GM23338 (cell line): ENCODE data around the gene CELSR1. TPM values are rescaled to one million over a fixed set of nuclear protein-coding genes. Genes with fewer than 3 reads are reported as not detected.

Experiments used
- ATAC-seq: fragments of 200-7000 bp; cut with Tn5 transposase; 3 replicates; pipeline ENCODE4 v1.9.1; 2020
- DNase-seq: peaks from one replicate; pipeline ENCODE4 v3.0.0-alpha.2; 2015; ENCODE audit warnings: low spot score
- H2AFZ ChIP-seq: fragments of 200-600 bp; sonication (generic); 2 replicates; pipeline ENCODE4 v1.8.0; 2016; ENCODE audit warnings: antibody characterized with exemption, mild to moderate bottlenecking, moderate library complexity
- H3F3A ChIP-seq: fragments of 200-600 bp; sonication (generic); replicated peaks from 2 replicates; pipeline ENCODE4 v1.8.0; 2017; ENCODE audit warnings: antibody characterized with exemption, mixed run types, low read depth
- H3K27ac ChIP-seq: fragments of 200-600 bp; sonication (generic); 2 replicates; pipeline ENCODE4 v1.6.1; 2016; ENCODE audit warnings: low read depth
- H3K27me3 ChIP-seq: fragments of 200-600 bp; sonication (generic); 2 replicates; pipeline ENCODE4 v1.8.0; 2016; ENCODE audit warnings: mild to moderate bottlenecking, mixed run types, moderate library complexity; ENCODE audit not compliant: insufficient read depth
- H3K36me3 ChIP-seq: fragments of 200-600 bp; sonication (generic); 2 replicates; pipeline ENCODE4 v1.8.0; 2016; ENCODE audit warnings: mild to moderate bottlenecking; ENCODE audit not compliant: insufficient read depth
- H3K4me1 ChIP-seq: fragments of 200-600 bp; sonication (generic); 2 replicates; pipeline ENCODE4 v1.8.0; 2016; ENCODE audit warnings: mild to moderate bottlenecking, moderate library complexity; ENCODE audit not compliant: insufficient read depth
- H3K4me2 ChIP-seq: fragments of 200-600 bp; sonication (generic); 2 replicates; pipeline ENCODE4 v1.7.1; 2017; ENCODE audit warnings: mixed run types
- H3K4me3 ChIP-seq: fragments of 200-600 bp; sonication (generic); 2 replicates; pipeline ENCODE4 v1.6.1; 2016; ENCODE audit warnings: mixed run types
- H3K79me2 ChIP-seq: fragments of 200-600 bp; sonication (generic); replicated peaks from 2 replicates; pipeline ENCODE4 v1.8.0; 2017; ENCODE audit warnings: mild to moderate bottlenecking; ENCODE audit not compliant: insufficient read depth
- H3K9me2 ChIP-seq: fragments of 200-600 bp; sonication (generic); 2 replicates; pipeline ENCODE4 v1.8.0; 2017; ENCODE audit not compliant: insufficient read depth
- H4K20me1 ChIP-seq: fragments of 200-600 bp; sonication (generic); replicated peaks from 2 replicates; pipeline ENCODE4 v1.8.0; 2017; ENCODE audit warnings: mild to moderate bottlenecking; ENCODE audit not compliant: insufficient read depth
- H3K27ac Mint-ChIP-seq: 2 replicates; pipeline ENCODE4 v1.8.0; 2020; ENCODE audit warnings: inconsistent platforms, mild to moderate bottlenecking, moderate library complexity, mixed read lengths
- H3K27me3 Mint-ChIP-seq: 3 replicates; pipeline ENCODE4 v1.8.0; 2022; ENCODE audit warnings: low read depth, mild to moderate bottlenecking, moderate library complexity, mixed read lengths, inconsistent platforms; ENCODE audit not compliant: insufficient read depth, poor library complexity
- H3K36me3 Mint-ChIP-seq: 3 replicates; pipeline ENCODE4 v1.8.0; 2021; ENCODE audit warnings: low read depth, mild to moderate bottlenecking, inconsistent platforms, moderate library complexity, mixed read lengths
- H3K4me1 Mint-ChIP-seq: 3 replicates; pipeline ENCODE4 v1.8.0; 2020; ENCODE audit warnings: mild to moderate bottlenecking, inconsistent platforms, mixed read lengths
- H3K4me3 Mint-ChIP-seq: 3 replicates; pipeline ENCODE4 v1.8.0; 2021; ENCODE audit warnings: moderate library complexity, mild to moderate bottlenecking, inconsistent platforms, mixed read lengths
- H3K9me3 Mint-ChIP-seq: 3 replicates; pipeline ENCODE4 v1.8.0; 2020; ENCODE audit warnings: moderate library complexity, mild to moderate bottlenecking, inconsistent platforms, mixed read lengths
- CTCF ChIP-seq, 2 experiments: fragments of 200-600 bp in 1 of 2; sonication (generic) in 1 of 2; conservative IDR thresholded peaks; 2 replicates each; pipeline versions ENCODE4 v1.5.1 to v1.6.1; 2016 to 2017; ENCODE audit warnings: antibody characterized with exemption in 2 of 2, low read depth in 2 of 2, mild to moderate bottlenecking in 2 of 2, moderate library complexity in 1 of 2
- ETS1 ChIP-seq: IDR thresholded peaks from 2 replicates; pipeline ENCODE4 v1.6.1; 2016; ENCODE audit warnings: antibody characterized with exemption
- EZH2phosphoT487 ChIP-seq: fragments of 200-600 bp; sonication (generic); IDR thresholded peaks from one replicate; pipeline ENCODE4 v1.8.1; 2018; ENCODE audit warnings: antibody characterized with exemption; ENCODE audit not compliant: unreplicated experiment
- NANOG ChIP-seq: IDR thresholded peaks from 2 replicates; pipeline ENCODE4 v1.6.1; 2016; ENCODE audit warnings: antibody characterized with exemption, borderline replicate concordance
- REST ChIP-seq: IDR thresholded peaks from one replicate; pipeline ENCODE4 v1.6.1; 2018; ENCODE audit warnings: antibody characterized with exemption; ENCODE audit not compliant: unreplicated experiment
- STAT1 ChIP-seq: IDR thresholded peaks from one replicate; pipeline ENCODE4 v1.6.1; 2016; ENCODE audit warnings: antibody characterized with exemption; ENCODE audit not compliant: unreplicated experiment
- polyA plus RNA-seq: library from polyadenylated mRNA; unstranded; fragments of >200 nt; fragmentation: Nextera tagmentation; extraction: Ambion mirVana; gene quantifications from 2 replicates; pipeline ENCODE4 v1.2.1, GENCODE V29; 2016
- total RNA-seq: library from RNA; depleted of rRNA; stranded (reverse); fragments of >200 nt; shearing (Covaris generic); gene quantifications from 2 replicates; pipeline ENCODE4 v1.2.3, GENCODE V29; 2014

The CELSR1 gene
- total and polyA plus RNA-seq, 2 experiments from 2014 or later: 4.8 to 20.4 TPM

GRCh38 chr22:46499805-46500189, 37.6 kb downstream of the CELSR1 start (continued):
- TF ChIP-seq ETS1: no peak

GRCh38 chr22:46491946-46492345, 45.5 kb downstream of the CELSR1 start:
- H3K4me2 ChIP-seq: no peak overlapping the region
- Mint-ChIP-seq H3K9me3 (peaks cover 3% of the 10 kb centered on the region; the same call in 1 of the 3 replicates), H3K4me3 (no peak overlapping the region), H3K4me1 (peaks cover 11% of the 10 kb centered on the region), H3K27ac (no peak overlapping the region), H3K36me3 (no peaks in the 10 kb centered on the region), H3K27me3 (peaks cover 15% of the 10 kb centered on the region)
- no peak for TF ChIP-seq STAT1
- TF ChIP-seq NANOG: no peak
- TF ChIP-seq CTCF (conservative IDR thresholded peaks at IDR 0.05; ENCODE audit: low read depth in 2 of 2): no peak
- no peak for TF ChIP-seq ETS1
- TF ChIP-seq REST: no peak
- TF ChIP-seq EZH2phosphoT487: no peak
- H3F3A ChIP-seq: no peaks in the 10 kb centered on the region
- no peaks in the 10 kb centered on the region for H3K79me2 ChIP-seq
- H4K20me1 ChIP-seq: no peaks in the 10 kb centered on the region
- H3K4me1 ChIP-seq: no peaks in the 10 kb centered on the region
- no peaks in the 10 kb centered on the region for H3K36me3 ChIP-seq
- no peaks in the 10 kb centered on the region for H3K9me2 ChIP-seq
- H2AFZ ChIP-seq: no peak overlapping the region
- no peak for ATAC-seq
- H3K4me3 ChIP-seq: no peak overlapping the region
- no peak overlapping the region for H3K27ac ChIP-seq
- H3K27me3 ChIP-seq: no peaks in the 10 kb centered on the region
- DNase-seq: no peak
